Common myeloid progenitor, CD34-positive (primary cell): ENCODE measurements around the gene INS.

Experiments used
- CTCF ChIA-PET: fragments of 350-600 bp; sonication (Branson Sonifier 250); formaldehyde crosslinking; loops from one replicate; lab custom pipeline; 2021; ENCODE audit warnings: antibody characterized with exemption; lab: Charles Lee
- POLR2A ChIA-PET: fragments of 350-600 bp; sonication (Branson Sonifier 250); formaldehyde crosslinking; loops from one replicate; lab custom pipeline; 2021; ENCODE audit warnings: antibody characterized with exemption; lab: Charles Lee
- DNase-seq, 3 donors: peaks; one replicate each; pipeline versions ENCODE4 v3.0.0 to v3.0.0-alpha.2; 2013
- H3K27ac ChIP-seq, 2 experiments: 1 replicate in 1 of 2; 2 replicates in 1 of 2; pipeline ENCODE4 v1.7.0; 2013; ENCODE audit warnings: inconsistent platforms in 2 of 2, low read length in 2 of 2, mild to moderate bottlenecking in 2 of 2, low read depth in 1 of 2, moderate library complexity in 1 of 2; ENCODE audit not compliant: severe bottlenecking in 2 of 2, insufficient read depth in 1 of 2, poor library complexity in 1 of 2
- H3K27me3 ChIP-seq, 5 experiments: replicated peaks in 2 of 5; 1 replicate in 3 of 5; 2 replicates in 2 of 5; pipeline versions ENCODE4 v1.6.1 to v1.7.0; 2013; ENCODE audit warnings: low read length in 4 of 5, mild to moderate bottlenecking in 2 of 5, moderate library complexity in 2 of 5, inconsistent platforms in 1 of 5; ENCODE audit not compliant: insufficient read depth in 5 of 5, control insufficient read depth in 4 of 5
- H3K36me3 ChIP-seq, 4 experiments: 1 replicate in 2 of 4; 2 replicates in 2 of 4; pipeline versions ENCODE4 v1.6.1 to v1.7.0; 2013; ENCODE audit warnings: low read length in 3 of 4, control low read depth in 1 of 4, mild to moderate bottlenecking in 1 of 4; ENCODE audit not compliant: control insufficient read depth in 4 of 4, insufficient read depth in 4 of 4
- H3K4me1 ChIP-seq, 4 experiments: 1 replicate in 3 of 4; 2 replicates in 1 of 4; pipeline versions ENCODE4 v1.6.1 to v1.7.1; 2013; ENCODE audit warnings: low read length in 3 of 4, mild to moderate bottlenecking in 3 of 4, control low read depth in 1 of 4, inconsistent platforms in 1 of 4, moderate library complexity in 1 of 4; ENCODE audit not compliant: control insufficient read depth in 4 of 4, insufficient read depth in 4 of 4; ENCODE audit errors: control extremely low read depth in 1 of 4
- H3K4me3 ChIP-seq, 7 experiments: 1 replicate in 4 of 7; 2 replicates in 3 of 7; pipeline versions ENCODE4 v1.5.1 to v1.7.0; 2013; ENCODE audit warnings: mild to moderate bottlenecking in 7 of 7, low read length in 6 of 7, moderate library complexity in 6 of 7, inconsistent platforms in 2 of 7, low read depth in 2 of 7, control low read depth in 1 of 7; ENCODE audit not compliant: insufficient read depth in 4 of 7, control insufficient read depth in 1 of 7; ENCODE audit errors: extremely low read depth in 1 of 7
- H3K9me3 ChIP-seq, 5 experiments: 1 replicate in 4 of 5; 2 replicates in 1 of 5; pipeline versions ENCODE4 v1.6.1 to v1.7.1; 2013; ENCODE audit warnings: low read length in 4 of 5, mild to moderate bottlenecking in 2 of 5, inconsistent platforms in 1 of 5, low read depth in 1 of 5, moderate library complexity in 1 of 5; ENCODE audit not compliant: control insufficient read depth in 4 of 5, insufficient read depth in 2 of 5; ENCODE audit errors: control extremely low read depth in 1 of 5
- WGBS: methylation state at CpG from one replicate; pipeline ENCODE4 v1.1.5; 2013; ENCODE audit not compliant: insufficient coverage; 5-methylcytosine and 5-hydroxymethylcytosine counted together

The INS gene

DNA sequence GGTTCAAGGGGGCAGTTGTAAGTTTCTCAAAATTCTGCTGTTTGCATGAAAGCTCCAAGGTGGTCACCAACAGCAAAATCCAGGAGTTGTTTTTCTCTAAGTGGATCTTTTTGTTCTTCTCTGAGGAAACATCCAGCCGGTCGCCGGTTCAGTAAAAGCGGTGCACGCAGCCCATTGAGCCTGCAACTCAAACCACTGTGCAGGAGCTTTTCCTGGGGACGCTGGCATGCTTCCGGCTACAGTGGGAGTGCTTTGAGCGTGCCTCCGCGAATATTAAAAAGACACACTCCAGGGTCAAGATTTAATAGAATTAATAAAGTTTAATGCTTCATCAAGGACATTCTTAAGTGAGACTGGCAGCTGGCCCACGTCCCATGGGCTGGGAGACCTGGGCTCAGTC lies 47.2 kb downstream of the INS start:
- peaks cover 0 to 21% (median 16%) of the 10 kb centered on the region in 4 experiments for H3K4me1 ChIP-seq
- 99% methylated on average over 6 of the region's 11 CpGs for WGBS
- ChIA-PET POLR2A (no interaction called here), CTCF (no interaction called here)
- H3K9me3 ChIP-seq = peaks cover 3 to 14% (median 9%) of the 10 kb centered on the region in 5 experiments
- no peak overlapping the region for H3K4me3 ChIP-seq
- DNase-seq = no peak
- no peaks in the 10 kb centered on the region for H3K36me3 ChIP-seq
- peaks cover 0 to 8% (median 2%) of the 10 kb centered on the region in 5 experiments for H3K27me3 ChIP-seq
- H3K27ac ChIP-seq = no peak overlapping the region

DNA sequence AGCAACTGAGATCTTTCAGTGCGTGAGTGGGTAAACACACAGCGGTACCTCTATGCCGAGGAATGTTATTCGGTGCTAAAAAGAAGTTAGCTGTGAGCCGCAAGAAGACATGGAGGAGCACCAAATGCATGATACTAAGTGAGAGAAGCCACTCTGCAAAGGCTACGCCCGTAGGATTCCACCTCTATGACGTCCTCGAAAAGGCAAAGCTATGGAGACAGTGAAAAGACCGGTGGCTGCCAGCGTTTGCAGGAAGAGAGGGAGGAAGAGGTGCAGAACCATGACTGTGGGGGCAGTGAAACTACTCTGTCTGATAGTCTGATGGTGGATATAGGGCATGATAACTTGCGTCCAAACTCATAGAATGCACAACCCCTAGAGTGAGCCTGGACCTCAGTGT lies 50.5 kb downstream of the INS start:
- Histone ChIP-seq H3K4me3 (no peak overlapping the region), H3K27ac (no peak overlapping the region), H3K27me3 (no peaks in the 10 kb centered on the region), H3K36me3 (no peaks in the 10 kb centered on the region), H3K4me1 (peaks cover 0 to 26% (median 19%) of the 10 kb centered on the region in 4 experiments), H3K9me3 (no peaks in the 10 kb centered on the region)
- POLR2A ChIA-PET = no interaction called here
- 79% methylated on average over 12 of the region's 12 CpGs for WGBS
- CTCF ChIA-PET = no interaction called here
- no peak for DNase-seq
